ENCODE results near the gene TRAP1. TPM values are rescaled to one million over a fixed set of nuclear protein-coding genes. Genes with fewer than 3 reads are reported as not detected.

The TRAP1 gene
- polyA plus RNA-seq, 2 of the 4 experiments (the other 2 are of a cell fraction): 103 to 198 TPM

GRCh38 chr16:3762107-3762750 is 44.9 kb upstream of the TRAP1 start:
- ChIA-PET CTCF (no interaction called here), POLR2A (no interaction called here)
- Histone ChIP-seq H3K27ac (no peak overlapping the region), H3K9me3 (no peaks in the 10 kb centered on the region), H3K4me2 (no peak overlapping the region), H3K4me3 (no peak overlapping the region), H3K4me1 (no peaks in the 10 kb centered on the region)
- TF ChIP-seq MAZ (IDR thresholded peaks at IDR 0.05; ENCODE audit: borderline replicate concordance, low read depth, low read length) (no peak), ZNF302 (CRISPR knock-in tag; IDR thresholded peaks at IDR 0.05) (no peak), EHF (CRISPR knock-in tag; IDR thresholded peaks at IDR 0.05) (no peak), POLR2A (IDR thresholded peaks at IDR 0.05; ENCODE audit: low read length) (no peak), CHD2 (IDR thresholded peaks at IDR 0.05; ENCODE audit: low read length, partially characterized antibody) (no peak), RFX5 (IDR thresholded peaks at IDR 0.05) (no peak), NR3C1 (IDR thresholded peaks at IDR 0.05) (no peak), EHMT2 (IDR thresholded peaks at IDR 0.05; ENCODE audit: low read depth) (no peak), JUN (IDR thresholded peaks at IDR 0.05) (no peak)
- WGBS (ENCODE audit: missing lambda C conversion rate): 90% methylated on average over 25 of the region's 25 CpGs
- DNase-seq (ENCODE audit: low read depth in 1 of 2, low spot score in 1 of 2): no peak
- no peak for FAIRE-seq
- ATAC-seq: no peak

- Histone ChIP-seq H3K4me1 (no peaks in the 10 kb centered on the region), H3K27ac (no peak overlapping the region), H3K4me3 (no peak overlapping the region), H3K4me2 (no peak overlapping the region), H3K9me3 (no peaks in the 10 kb centered on the region)
- DNase-seq (ENCODE audit: low read depth in 1 of 2, low spot score in 1 of 2) (no peak), ATAC-seq (no peak), FAIRE-seq (no peak)
- no peak for TF ChIP-seq EHF (CRISPR knock-in tag; IDR thresholded peaks at IDR 0.05)
- TF ChIP-seq ELK1 (IDR thresholded peaks at IDR 0.05; ENCODE audit: low read depth, low read length): no peak
- TF ChIP-seq FOSL2 (IDR thresholded peaks at IDR 0.05): no peak
- TF ChIP-seq FOSL2 (CRISPR knock-in tag; IDR thresholded peaks at IDR 0.05): no peak
- no peak for TF ChIP-seq RAD21 (conservative IDR thresholded peaks at IDR 0.05 in 1 of 2, IDR thresholded peaks at IDR 0.05 in 1 of 2)
- TF ChIP-seq HOXA7 (CRISPR knock-in tag; IDR thresholded peaks at IDR 0.05): no peak
- TF ChIP-seq FOSB (CRISPR knock-in tag; IDR thresholded peaks at IDR 0.05): no peak
- TF ChIP-seq TFCP2L1 (CRISPR knock-in tag; IDR thresholded peaks at IDR 0.05): no peak
- no peak for TF ChIP-seq ZSCAN20 (CRISPR knock-in tag; IDR thresholded peaks at IDR 0.05)
- no peak for TF ChIP-seq PBX3 (IDR thresholded peaks at IDR 0.05)
- TF ChIP-seq CBX8 (IDR thresholded peaks at IDR 0.05): no peak
- TF ChIP-seq ESRRA (IDR thresholded peaks at IDR 0.05; ENCODE audit: borderline replicate concordance, low read length): no peak
- TF ChIP-seq CHD4 (IDR thresholded peaks at IDR 0.05; ENCODE audit: borderline replicate concordance): no peak
- no peak for TF ChIP-seq CTCF (IDR thresholded peaks at IDR 0.05)
- no peak for TF ChIP-seq MYC (IDR thresholded peaks at IDR 0.05; ENCODE audit: borderline replicate concordance, low read length)
- TF ChIP-seq NPAS2 (CRISPR knock-in tag; IDR thresholded peaks at IDR 0.05; ENCODE audit: borderline replicate concordance): no peak
- ChIA-PET CTCF (no interaction called here), POLR2A (no interaction called here)
- WGBS (ENCODE audit: missing lambda C conversion rate): 97% methylated on average over 14 of the region's 14 CpGs
These were observed 44.2 kb upstream of the TRAP1 start for GRCh38 chr16:3761375-3762106.

Measured in A549 (cell line).